Mammary microvascular endothelial cell (primary cell): ENCODE measurements around the gene GSTT2. TPM values are rescaled to one million over a fixed set of nuclear protein-coding genes. Genes with fewer than 3 reads are reported as not detected.

ENCODE experiments used
- total RNA-seq: library from RNA; depleted of rRNA; stranded (reverse); fragments of >200 nt; gene quantifications from 2 replicates; pipeline ENCODE4 v1.2.3, GENCODE V29; 2015

GSTT2 gene
- total RNA-seq = 1.3 and 6.1 TPM in 2 replicates

DNA sequence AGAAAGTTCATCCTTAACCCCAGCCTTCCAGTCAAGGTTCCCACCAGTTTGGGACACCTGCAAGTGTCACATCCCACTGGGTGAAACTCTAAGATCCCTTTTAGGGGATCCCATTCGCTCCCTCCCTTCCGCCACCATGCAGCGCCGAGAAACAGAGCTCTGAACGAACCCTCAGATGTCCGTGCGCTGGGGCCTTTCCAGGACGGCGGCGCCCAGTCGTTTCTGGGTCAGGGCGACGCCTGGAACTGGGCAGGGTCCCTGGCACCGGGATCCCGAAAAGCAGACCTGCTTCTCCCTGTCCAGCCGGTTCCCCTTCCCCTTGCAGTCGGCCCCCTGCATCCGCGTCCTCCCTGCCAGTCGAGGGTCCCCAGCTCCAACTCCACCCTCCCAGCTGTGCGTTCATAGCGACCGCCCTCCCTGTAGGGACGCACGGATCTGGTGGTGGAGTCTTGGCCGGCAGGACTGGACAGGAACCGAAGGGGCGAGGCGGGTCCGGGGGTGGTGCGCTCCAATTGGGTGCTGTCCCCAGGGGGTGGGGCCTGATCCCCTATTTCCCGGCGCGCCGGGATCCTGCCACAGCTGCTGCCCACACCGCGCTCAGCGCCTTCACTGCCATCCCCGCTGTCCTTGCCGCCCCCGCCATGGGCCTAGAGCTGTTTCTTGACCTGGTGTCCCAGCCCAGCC is at the start of gene GSTT2:
GSTT2 (plus strand) TSS at position 578 of the 684 bp plus-strand sequence.

DNA sequence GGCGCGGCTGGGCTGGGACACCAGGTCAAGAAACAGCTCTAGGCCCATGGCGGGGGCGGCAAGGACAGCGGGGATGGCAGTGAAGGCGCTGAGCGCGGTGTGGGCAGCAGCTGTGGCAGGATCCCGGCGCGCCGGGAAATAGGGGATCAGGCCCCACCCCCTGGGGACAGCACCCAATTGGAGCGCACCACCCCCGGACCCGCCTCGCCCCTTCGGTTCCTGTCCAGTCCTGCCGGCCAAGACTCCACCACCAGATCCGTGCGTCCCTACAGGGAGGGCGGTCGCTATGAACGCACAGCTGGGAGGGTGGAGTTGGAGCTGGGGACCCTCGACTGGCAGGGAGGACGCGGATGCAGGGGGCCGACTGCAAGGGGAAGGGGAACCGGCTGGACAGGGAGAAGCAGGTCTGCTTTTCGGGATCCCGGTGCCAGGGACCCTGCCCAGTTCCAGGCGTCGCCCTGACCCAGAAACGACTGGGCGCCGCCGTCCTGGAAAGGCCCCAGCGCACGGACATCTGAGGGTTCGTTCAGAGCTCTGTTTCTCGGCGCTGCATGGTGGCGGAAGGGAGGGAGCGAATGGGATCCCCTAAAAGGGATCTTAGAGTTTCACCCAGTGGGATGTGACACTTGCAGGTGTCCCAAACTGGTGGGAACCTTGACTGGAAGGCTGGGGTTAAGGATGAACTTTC is 18.7 kb upstream of the GSTT2 start, which contains the start of gene GSTT2B:
GSTT2B (minus strand) TSS at position 112 of the 688 bp plus-strand sequence; CDS start at position 48, 64 bp downstream.

DNA sequence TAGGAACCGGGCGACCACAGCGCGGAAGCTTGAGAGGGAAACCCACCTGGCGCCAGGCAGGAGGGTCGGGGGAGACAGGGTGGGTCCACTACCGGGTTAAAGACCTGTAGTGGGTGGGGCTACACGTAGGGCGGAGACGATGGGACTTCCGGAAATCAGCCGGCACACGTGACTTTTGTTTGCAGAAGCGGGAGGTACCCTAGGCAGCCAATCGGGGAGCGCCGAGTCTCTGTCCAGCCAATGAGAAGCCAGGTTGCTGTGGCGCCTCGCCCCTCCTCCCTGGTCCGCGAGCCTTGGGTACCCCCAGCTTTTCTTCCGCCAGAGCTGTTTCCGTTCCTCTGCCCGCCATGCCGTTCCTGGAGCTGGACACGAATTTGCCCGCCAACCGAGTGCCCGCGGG is 13.4 kb upstream of the GSTT2 start, which contains the start of gene DDTL:
DDTL (plus strand) TSS at position 321 of the 400 bp plus-strand sequence; CDS start at position 348, 27 bp downstream.

DNA sequence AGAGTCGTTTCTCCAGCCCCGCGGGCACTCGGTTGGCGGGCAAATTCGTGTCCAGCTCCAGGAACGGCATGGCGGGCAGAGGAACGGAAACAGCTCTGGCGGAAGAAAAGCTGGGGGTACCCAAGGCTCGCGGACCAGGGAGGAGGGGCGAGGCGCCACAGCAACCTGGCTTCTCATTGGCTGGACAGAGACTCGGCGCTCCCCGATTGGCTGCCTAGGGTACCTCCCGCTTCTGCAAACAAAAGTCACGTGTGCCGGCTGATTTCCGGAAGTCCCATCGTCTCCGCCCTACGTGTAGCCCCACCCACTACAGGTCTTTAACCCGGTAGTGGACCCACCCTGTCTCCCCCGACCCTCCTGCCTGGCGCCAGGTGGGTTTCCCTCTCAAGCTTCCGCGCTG is 5.6 kb upstream of the GSTT2 start, which contains the start of gene DDT:
DDT (minus strand) TSS at position 97 of the 400 bp plus-strand sequence; CDS start at position 70, 27 bp downstream.

DNA sequence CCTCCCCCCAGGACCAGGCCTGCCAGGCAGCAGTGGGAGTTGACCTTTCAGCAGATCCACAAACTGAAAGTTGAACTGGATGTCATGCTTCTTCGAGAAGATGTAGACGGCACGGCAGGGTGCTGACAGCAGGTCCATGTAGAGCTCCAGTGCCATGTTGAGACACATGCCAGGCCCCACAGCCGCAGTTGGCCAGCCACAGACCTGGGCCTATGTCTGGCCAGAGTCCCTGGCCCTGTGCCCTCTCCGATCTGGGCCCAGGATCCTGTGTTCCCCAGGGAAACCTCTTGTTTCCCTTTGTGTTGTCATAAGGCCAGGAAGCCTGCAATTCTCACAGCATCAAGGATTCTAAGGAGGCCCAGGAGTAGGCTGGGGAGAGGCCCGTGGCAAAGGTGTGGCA is 25.3 kb downstream of the GSTT2 start, which contains the start of gene GSTT4:
GSTT4 (minus strand) TSS at position 253 of the 400 bp plus-strand sequence; CDS start at position 156, 97 bp downstream.

Other genes starting within 250 kb of the GSTT2 start
- 2.2 and 2.7 TPM in 2 replicates for gene ZNF70, start 229.0 kb upstream of the GSTT2 start, total RNA-seq
- not detected in 2 replicates for gene VPREB3, start 225.7 kb upstream of the GSTT2 start, total RNA-seq
- not detected in 2 replicates for gene C22orf15, start 217.1 kb upstream of the GSTT2 start, total RNA-seq
- gene CHCHD10, start 212.2 kb upstream of the GSTT2 start, total RNA-seq = 8.1 and 23.5 TPM in 2 replicates
- 4.1 and 5.2 TPM in 2 replicates for gene MMP11, start 207.3 kb upstream of the GSTT2 start, total RNA-seq
- 111 and 119 TPM in 2 replicates for gene SMARCB1, start 193.2 kb upstream of the GSTT2 start, total RNA-seq
- gene DERL3, start 141.1 kb upstream of the GSTT2 start, total RNA-seq = 0.07 and 3.1 TPM in 2 replicates
- 4.5 and 5.0 TPM in 2 replicates for gene SLC2A11, start 122.3 kb upstream of the GSTT2 start, total RNA-seq
- 660 and 704 TPM in 2 replicates for gene MIF, start 85.8 kb upstream of the GSTT2 start, total RNA-seq
- 9.9 and 11.7 TPM in 2 replicates for gene GSTT2B, start 18.9 kb upstream of the GSTT2 start, total RNA-seq
- gene DDTL, start 13.2 kb upstream of the GSTT2 start, total RNA-seq = 0.39 and 0.60 TPM in 2 replicates
- gene DDT, start 5.7 kb upstream of the GSTT2 start, total RNA-seq = 116 and 127 TPM in 2 replicates
- gene GSTT4, start 25.3 kb downstream of the GSTT2 start, total RNA-seq = not detected in 2 replicates
- 28.5 and 28.8 TPM in 2 replicates for gene CABIN1, start 31.2 kb downstream of the GSTT2 start, total RNA-seq
- gene SUSD2, start 201.4 kb downstream of the GSTT2 start, total RNA-seq = under 0.01 and 0.15 TPM in 2 replicates